ENCODE measurements around the gene STPG4. TPM values are rescaled to one million over a fixed set of nuclear protein-coding genes. Genes with fewer than 3 reads are reported as not detected.

The STPG4 gene
- total and polyA plus RNA-seq, 2 experiments from 2014 or later = not detected

DNA sequence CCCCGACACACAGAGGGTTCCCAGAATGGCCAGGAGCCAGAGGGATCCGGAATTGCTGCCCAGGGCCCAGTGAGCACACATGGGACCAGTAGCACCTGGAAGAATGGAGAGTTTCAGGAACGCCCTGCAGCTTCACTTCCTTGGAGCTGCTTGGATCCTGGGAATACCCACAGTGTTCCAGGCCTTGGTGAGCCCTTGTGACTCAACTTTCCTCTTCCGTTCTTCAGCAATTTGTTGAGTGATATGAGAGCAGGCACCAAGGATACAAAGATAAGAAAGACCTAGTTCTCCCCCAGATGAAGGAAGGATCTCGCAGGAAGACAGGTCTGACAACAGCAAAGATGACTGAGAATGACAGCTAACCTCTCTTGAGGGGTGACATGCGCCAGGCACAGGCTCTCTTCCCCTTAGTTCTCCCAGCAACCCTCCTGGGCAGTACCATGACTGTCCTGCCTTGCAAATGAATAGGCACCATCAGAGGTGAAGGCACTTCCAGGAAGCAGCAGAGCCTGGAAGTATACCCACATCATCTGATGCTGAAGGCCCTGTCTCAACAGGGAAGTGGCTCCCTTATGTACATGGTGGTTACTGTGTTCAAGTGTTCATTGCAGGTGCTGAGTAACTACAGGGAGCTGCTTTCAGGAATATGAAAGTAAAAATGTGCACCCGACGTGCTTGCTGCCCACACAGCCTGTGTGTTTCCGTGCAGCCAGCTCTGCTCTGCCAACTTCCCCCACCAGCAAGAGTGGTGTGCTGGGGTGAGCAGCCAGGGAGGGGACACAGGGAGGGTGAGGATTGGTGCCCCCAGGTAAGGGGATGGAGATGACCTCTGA lies 116.2 kb downstream of the STPG4 start:
- Histone ChIP-seq H3K4me1 (ENCODE audit: insufficient read depth) (peaks cover 44% of the 10 kb centered on the region), H3F3A (ENCODE audit: insufficient read depth) (peaks cover 53% of the 10 kb centered on the region), H3K9ac (no peak overlapping the region), H2AFZ (no peak overlapping the region), H3K4me3 (no peak overlapping the region), H3K79me2 (ENCODE audit: insufficient read depth) (0 out of 2 replicates have a peak, but pooled peaks cover 7% of the 10 kb centered on the region), H4K20me1 (ENCODE audit: insufficient read depth) (no peaks in the 10 kb centered on the region), H3K4me2 (ENCODE audit: unreplicated experiment) (no peak overlapping the region), H3K36me3 (ENCODE audit: low read depth) (peaks cover 22% of the 10 kb centered on the region; the same call in 1 of the 2 replicates), H3K9me3 (ENCODE audit: low read depth) (no peaks in the 10 kb centered on the region), H3K27me3 (replicated peaks; ENCODE audit: insufficient read depth) (no peaks in the 10 kb centered on the region), H3K9me2 (ENCODE audit: insufficient read depth) (no peaks in the 10 kb centered on the region), H3K27ac (no peak overlapping the region)
- in situ Hi-C loops (cut with MboI) = no loop called here
- TF ChIP-seq EZH2 (IDR thresholded peaks at IDR 0.05; ENCODE audit: insufficient read depth, poor library complexity, severe bottlenecking) = no peak
- TF ChIP-seq EZH2phosphoT487 (IDR thresholded peaks at IDR 0.05; ENCODE audit: insufficient read depth, low read depth) = no peak
- no peak for DNase-seq
- WGBS, 2 experiments (ENCODE audit: low coverage in 1 of 2, low lambda C conversion rate in 2 of 2, missing lambda C conversion rate in 2 of 2) = 83 to 88% methylated on average over 9 of the region's 9 CpGs

DNA sequence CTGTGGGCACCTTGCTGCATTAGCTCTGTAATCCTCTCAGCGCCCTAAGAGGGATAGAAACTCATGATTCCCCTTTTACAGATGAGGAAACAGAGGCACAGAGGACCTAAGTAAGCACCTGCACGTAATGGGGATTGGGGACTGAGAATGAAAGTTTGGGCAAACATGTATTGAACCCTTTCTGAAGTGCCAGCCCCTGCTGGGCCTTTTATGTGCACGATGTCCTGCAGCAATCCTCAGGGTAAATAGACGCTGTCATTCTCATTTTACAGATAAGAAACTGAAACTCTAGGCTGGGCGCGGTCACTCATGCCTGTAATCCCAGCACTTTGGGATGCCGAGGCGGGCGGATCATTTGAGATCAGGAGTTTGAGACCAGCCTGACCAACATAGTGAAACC lies 117.4 kb downstream of the STPG4 start:
- Histone ChIP-seq H3K9ac (no peak overlapping the region), H3K9me3 (ENCODE audit: low read depth) (no peaks in the 10 kb centered on the region), H3K4me2 (ENCODE audit: unreplicated experiment) (no peak overlapping the region), H3F3A (ENCODE audit: insufficient read depth) (peaks cover 56% of the 10 kb centered on the region), H3K27ac (no peak overlapping the region), H3K79me2 (ENCODE audit: insufficient read depth) (0 out of 2 replicates have a peak, but pooled peaks cover 7% of the 10 kb centered on the region), H3K9me2 (ENCODE audit: insufficient read depth) (no peaks in the 10 kb centered on the region), H3K27me3 (replicated peaks; ENCODE audit: insufficient read depth) (no peaks in the 10 kb centered on the region), H3K4me3 (no peak overlapping the region), H3K36me3 (ENCODE audit: low read depth) (peaks cover 22% of the 10 kb centered on the region; the same call in 1 of the 2 replicates), H2AFZ (no peak overlapping the region), H3K4me1 (ENCODE audit: insufficient read depth) (peaks cover 44% of the 10 kb centered on the region), H4K20me1 (ENCODE audit: insufficient read depth) (no peaks in the 10 kb centered on the region)
- in situ Hi-C loops (cut with MboI) = no loop called here
- DNase-seq = no peak
- TF ChIP-seq EZH2phosphoT487 (IDR thresholded peaks at IDR 0.05; ENCODE audit: insufficient read depth, low read depth) (no peak), EZH2 (IDR thresholded peaks at IDR 0.05; ENCODE audit: insufficient read depth, poor library complexity, severe bottlenecking) (no peak)
- 90 to 92% methylated on average over 9 of the region's 9 CpGs for WGBS, 2 experiments (ENCODE audit: low coverage in 1 of 2, low lambda C conversion rate in 2 of 2, missing lambda C conversion rate in 2 of 2)

Other genes with a start within 250 kb of the STPG4 start
- gene MCFD2, start 239.5 kb downstream of the STPG4 start, total RNA-seq (2014; rRNA removed; shearing (Covaris generic)) = 310 and 329 TPM in 2 replicates
- 298 and 303 TPM in 2 replicates for gene MCFD2, start 239.5 kb downstream of the STPG4 start, polyA plus RNA-seq (2016; fragmentation: Nextera tagmentation; extraction: Ambion mirVana)
- 51.2 and 61.1 TPM in 2 replicates for gene TTC7A, start 214.1 kb downstream of the STPG4 start, total RNA-seq (2014; rRNA removed; shearing (Covaris generic))
- 16.1 and 17.7 TPM in 2 replicates for gene TTC7A, start 214.1 kb downstream of the STPG4 start, polyA plus RNA-seq (2016; fragmentation: Nextera tagmentation; extraction: Ambion mirVana)
- 1,056 and 1,083 TPM in 2 replicates for gene CALM2, start 21.2 kb upstream of the STPG4 start, total RNA-seq (2014; rRNA removed; shearing (Covaris generic))
- 2,147 and 2,171 TPM in 2 replicates for gene CALM2, start 21.2 kb upstream of the STPG4 start, polyA plus RNA-seq (2016; fragmentation: Nextera tagmentation; extraction: Ambion mirVana)
- gene EPCAM, start 214.0 kb upstream of the STPG4 start, total RNA-seq (2014; rRNA removed; shearing (Covaris generic)) = 0.22 TPM in 1 of 2 replicates, not detected in the other
- gene EPCAM, start 214.0 kb upstream of the STPG4 start, polyA plus RNA-seq (2016; fragmentation: Nextera tagmentation; extraction: Ambion mirVana) = not detected in 2 replicates
- 21.6 and 21.8 TPM in 2 replicates for gene MSH2, start 247.8 kb upstream of the STPG4 start, total RNA-seq (2014; rRNA removed; shearing (Covaris generic))
- 17.1 and 17.8 TPM in 2 replicates for gene MSH2, start 247.8 kb upstream of the STPG4 start, polyA plus RNA-seq (2016; fragmentation: Nextera tagmentation; extraction: Ambion mirVana)

Measured in GM23248 (cell line).